Stimulated activated CD4-positive, alpha-beta T cell treated with anti-CD3 and anti-CD28 coated beads, Interleukin-15, amount 100 ng/mL, for 1 hour (primary cell): ENCODE results near the gene ESYT1.

ENCODE experiments used
- DNase-seq, 2 donors: peaks; one replicate each; pipeline ENCODE4 v3.0.0-alpha.2; 2020; ENCODE audit warnings: low read depth in 1 of 2, low spot score in 1 of 2

Gene ESYT1

GRCh38 chr12:56126732-56127239, 1.3 kb upstream of the ESYT1 start:
- no peak for DNase-seq

DNA sequence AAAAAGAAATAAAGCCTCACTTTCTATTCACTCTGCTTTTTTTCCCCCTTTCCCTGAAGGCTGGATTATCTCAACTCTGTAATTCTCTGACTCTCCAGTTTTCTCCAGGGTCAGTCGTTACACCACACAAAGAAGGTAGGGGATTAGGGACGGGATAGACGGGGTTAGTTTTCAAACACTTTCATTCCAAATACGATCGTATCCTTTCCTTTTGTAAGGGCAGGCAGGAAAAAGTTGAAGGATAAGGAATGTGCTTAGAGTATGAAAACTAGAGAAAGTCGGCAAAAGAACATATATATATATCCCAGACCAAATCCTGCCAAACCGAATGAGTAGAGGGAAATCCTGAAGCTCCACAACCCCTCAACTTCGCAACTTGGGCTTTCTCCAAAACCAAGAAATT, 581 bp upstream of the ESYT1 start:
- no peak for DNase-seq

GRCh38 chr12:56128670-56129205, 671 bp downstream of the ESYT1 start:
- no peak for DNase-seq

DNA sequence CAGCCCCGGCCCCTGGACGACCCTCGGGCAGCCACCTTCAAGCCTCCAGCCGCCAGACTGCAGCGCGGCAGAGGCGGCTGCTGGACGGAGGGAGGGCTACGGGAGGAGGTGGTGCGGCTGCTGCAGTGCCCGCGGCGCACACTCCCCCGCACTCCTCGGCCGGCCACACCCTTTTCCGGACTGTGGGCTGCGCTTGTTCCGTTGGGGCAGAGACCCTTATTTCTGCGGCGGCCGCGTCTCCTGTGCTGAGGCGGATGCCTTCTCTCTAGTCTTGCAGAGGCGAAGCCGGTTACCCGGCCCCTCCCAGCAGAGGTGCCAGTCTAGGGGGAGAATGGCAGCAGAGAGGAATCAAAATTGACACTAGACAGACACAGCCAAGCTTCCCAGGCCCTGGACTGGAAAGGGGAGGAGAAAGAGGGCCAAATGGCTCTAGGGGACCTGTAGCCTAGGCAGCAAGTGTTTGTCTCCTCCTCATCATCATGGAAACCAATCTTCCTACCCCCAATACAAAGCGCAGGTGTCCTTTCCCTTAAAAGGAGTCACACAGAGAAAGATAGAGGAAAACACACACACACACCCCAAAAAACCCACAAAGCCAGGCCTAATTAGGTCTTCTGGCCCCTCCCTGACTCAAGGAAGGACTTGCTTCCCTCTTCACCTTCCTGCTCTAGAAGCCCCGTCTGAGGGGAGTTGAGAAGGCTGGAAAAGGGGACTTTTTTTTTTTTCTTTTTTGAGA, 1.3 kb downstream of the ESYT1 start:
- DNase-seq = peak; percentile 38 to 60

- no peak for DNase-seq
Observed at GRCh38 chr12:56129942-56130495, 2.0 kb downstream of the ESYT1 start.

GRCh38 chr12:56130876-56131275, 2.8 kb downstream of the ESYT1 start:
- DNase-seq = no peak

DNA sequence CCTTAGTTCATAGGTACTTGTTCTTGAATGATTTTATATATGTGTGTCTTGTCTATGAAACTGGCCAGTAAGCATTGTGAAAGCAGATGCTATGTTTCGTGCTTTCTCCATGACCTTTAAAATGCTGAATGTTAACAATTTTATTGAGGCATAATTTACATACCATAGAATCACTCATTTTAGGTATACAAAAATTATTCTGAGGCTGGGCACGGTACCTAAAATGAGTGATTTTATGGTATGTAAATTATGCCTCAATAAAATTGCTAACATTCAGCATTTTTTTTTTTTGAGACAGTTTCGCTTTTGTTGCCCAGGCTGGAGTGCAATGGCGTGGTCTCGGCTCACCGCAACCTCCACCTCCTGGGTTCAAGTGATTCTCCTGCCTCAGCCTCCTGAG, 6.8 kb downstream of the ESYT1 start:
- no peak for DNase-seq

DNA sequence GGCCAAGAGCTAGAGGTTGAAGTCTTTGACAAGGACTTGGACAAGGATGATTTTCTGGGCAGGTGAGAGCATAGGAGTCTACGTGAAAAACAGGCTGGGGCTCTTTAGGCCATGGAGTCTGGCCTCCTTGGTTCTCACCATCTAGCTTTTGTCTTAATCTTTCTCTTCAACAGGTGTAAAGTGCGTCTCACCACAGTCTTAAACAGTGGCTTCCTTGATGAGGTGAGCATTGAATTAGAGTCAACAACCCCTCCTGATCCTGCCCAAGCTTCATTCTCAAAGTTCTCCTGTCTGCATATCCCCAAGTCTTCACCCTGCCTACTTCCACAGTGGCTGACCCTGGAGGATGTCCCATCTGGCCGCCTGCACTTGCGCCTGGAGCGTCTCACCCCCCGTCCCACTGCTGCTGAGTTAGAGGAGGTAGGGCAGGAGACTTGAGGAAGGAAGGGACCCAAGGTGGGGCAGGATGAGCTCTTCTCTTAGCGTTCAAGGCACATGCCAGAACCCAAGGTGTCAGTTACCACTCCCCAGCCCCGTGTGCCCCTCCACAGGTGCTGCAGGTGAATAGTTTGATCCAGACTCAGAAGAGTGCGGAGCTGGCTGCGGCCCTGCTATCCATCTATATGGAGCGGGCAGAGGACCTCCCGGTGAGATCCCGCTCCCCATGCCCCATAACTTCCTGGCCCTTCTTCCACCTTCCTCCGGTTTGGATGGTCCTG, 9.9 kb downstream of the ESYT1 start:
- no peak for DNase-seq

- DNase-seq = no peak
Observed at GRCh38 chr12:56141946-56142784, 14.1 kb downstream of the ESYT1 start.

- DNase-seq = no peak
Observed at GRCh38 chr12:56143217-56143616, 15.2 kb downstream of the ESYT1 start.

DNA sequence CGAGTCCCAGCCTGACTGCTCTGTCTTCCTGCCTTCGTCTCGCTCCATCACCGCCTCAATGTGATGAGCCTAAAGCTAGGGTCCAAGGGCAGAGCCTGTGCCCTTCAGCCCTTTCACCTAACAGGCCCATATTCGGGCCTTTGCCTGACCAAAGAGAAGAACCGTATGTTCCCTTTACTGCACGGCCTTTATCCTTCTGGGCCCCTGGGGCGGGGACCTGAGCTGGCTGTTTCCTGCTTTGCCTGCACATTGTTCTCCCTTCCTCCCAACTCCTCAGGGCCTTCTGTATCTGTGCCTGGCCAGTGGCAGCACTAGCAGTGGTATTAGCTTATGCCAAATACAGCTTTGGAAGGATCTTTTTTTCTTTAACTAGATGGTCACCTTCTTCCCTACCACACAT, 15.8 kb downstream of the ESYT1 start:
- DNase-seq = no peak

DNA sequence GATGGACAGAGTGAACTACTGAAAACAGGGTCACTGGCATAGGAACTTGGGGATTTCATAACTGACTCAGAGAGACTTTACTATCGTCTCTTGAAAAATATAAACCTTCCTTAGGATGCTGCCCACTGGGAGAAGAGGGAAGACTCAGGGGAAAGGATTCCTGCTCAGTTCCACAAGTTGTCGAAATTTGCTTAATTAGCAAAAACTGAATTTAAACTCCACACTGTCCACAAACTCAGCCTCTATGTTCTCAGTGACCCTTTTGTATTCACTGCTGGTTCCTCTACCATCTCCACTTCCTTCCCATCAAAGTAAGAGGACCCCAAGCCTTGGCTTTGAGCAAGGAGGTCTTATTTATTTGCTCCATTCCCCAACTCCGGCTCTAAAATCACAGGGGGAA, 17.1 kb downstream of the ESYT1 start:
- DNase-seq = no peak

GRCh38 chr12:56146492-56147460, 18.7 kb downstream of the ESYT1 start:
- DNase-seq = no peak

- no peak for DNase-seq
Observed at GRCh38 chr12:56150563-56150962, 22.5 kb downstream of the ESYT1 start.

DNA sequence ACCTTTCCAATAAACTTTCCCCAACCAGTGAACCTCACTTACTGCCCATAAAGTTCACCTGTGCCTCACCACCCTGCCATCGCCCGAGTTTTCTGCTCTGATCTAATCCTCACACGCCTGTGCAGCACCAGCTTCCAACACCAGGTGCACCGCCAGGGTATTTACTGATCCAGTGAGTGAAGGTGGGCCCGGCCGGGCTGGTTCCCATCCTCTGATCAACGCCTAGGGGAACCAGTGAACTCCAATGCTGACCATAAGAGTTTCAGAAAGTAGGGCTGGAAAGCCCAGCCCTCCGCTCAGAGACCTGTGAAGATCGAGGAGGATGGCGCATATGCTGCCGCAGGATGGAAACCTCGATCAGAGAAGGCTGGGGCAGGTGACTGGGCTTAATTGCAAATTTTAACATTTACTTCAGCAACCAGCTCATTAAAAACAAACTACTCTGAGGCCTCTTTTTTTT, 23.6 kb downstream of the ESYT1 start:
- peak; percentile 28 to 41 for DNase-seq

GRCh38 chr12:56152132-56152755, 24.2 kb downstream of the ESYT1 start, which contains the start of gene MYL6B:
TSS of gene MYL6B (plus strand) at chr12:56152587. CDS start at chr12:56153919, 1,332 bp downstream.
- peak; percentile 81 to 90 for DNase-seq

DNA sequence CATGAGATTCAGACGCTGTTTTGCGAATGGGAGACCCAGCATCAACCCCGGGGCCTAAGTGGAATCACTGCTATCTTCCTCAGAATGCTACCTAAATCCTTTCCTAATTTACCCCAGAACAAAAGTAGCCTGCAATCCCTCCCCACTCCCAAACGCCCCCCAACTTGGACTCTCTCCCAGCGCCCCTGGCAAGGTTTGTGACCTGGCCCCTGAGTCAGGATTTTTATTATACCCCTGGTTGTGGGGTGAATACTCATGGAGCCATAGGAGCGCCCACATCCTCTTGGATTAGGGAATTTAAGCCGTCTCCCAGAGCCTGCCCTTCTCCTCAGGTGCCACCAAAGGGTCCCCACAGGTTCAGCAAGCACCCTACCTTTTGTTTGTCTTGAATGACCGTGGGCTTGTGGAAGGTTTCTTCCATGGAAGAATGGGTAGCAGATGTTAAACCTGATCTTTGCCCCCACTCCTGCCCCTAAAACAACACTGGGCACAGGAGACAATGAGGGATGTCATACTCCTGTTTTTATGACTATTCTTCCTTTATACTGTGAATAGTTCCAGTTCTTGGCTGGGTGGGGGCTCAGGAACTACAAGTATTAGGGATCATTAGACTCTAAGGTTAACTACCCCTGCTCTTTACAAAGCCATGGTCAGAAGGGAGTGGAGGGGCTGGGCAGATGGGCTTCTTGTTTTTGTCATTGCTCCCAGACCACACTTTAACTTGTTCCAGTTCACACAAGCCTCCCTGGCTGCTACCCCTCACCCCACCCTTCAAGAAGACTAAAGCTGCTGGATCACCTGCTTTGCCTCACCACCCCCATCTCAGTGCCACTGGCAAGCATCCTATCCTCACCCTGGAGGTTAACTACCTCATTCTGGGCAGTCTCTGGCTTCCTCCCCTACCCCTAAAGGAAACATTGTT, 24.9 kb downstream of the ESYT1 start:
- DNase-seq = no peak

GRCh38 chr12:56153678-56154065, 25.6 kb downstream of the ESYT1 start:
- no peak for DNase-seq
